ENCODE results near the gene LGI4.
A peak's percentile ranks its signal among the peaks of the same experiment; 100 is the strongest.
"Not testable (repeated sequence)": the region's sequence is repeated elsewhere in the genome, so short reads cannot be mapped to it uniquely, and the experiment has no call there.

Gene LGI4

DNA sequence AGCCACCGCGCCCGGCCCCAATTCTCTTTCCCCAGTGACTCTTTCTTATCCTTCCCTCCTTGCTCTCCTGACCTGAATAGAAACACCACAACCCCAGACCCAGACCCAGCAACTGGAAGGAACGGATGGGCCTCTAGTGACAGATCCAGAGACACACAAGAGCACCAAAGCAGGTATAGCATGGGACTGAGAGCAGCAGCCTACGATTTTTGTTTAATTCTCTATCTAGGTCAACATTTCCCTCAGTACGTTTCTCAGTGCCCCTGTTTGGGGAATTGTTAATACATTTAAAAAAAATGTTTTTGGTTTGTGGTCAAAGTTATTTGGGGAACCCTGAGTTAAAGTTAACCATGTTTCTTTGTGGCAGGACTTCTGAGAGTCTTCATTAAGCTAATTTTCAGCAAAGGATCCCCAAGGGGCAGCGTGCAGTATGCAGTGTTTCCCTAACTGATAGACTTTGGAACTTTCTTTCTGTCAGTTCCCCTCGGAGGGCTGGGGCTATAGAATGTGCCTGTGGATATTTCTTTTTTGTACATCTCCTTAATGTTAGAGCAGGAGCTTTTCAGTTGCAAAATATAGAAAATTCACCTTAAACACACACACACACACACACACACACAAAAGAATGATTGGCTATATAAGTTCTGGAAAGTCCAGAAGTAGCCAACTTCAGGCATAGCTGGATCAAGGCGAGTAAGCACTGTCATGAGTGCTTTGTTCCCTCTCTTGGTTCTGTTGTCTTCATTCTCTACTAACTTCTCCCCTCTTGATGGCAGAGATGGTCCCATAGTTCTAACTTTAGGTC, 26.0 kb upstream of the LGI4 start:
- DNase-seq: no peak

DNA sequence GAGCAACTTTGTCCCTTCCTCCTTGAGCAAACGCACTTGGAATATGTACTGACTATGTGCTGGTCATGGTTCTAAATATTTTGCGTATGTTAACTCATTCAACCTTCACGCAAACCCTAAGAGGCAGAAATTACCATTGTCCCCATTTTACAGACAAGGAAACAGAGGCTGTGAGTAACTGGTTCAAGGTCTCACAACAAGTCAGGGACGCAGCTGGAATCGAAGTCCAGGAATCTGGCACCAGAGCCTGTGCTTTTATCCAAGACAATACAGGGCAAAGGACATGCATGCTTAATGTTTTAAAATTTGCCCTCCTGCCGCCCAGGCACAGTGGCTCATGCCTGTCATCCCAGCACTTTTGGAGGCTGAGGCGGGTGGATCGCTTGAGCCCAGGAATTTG, 24.7 kb upstream of the LGI4 start:
- no peak for DNase-seq

DNA sequence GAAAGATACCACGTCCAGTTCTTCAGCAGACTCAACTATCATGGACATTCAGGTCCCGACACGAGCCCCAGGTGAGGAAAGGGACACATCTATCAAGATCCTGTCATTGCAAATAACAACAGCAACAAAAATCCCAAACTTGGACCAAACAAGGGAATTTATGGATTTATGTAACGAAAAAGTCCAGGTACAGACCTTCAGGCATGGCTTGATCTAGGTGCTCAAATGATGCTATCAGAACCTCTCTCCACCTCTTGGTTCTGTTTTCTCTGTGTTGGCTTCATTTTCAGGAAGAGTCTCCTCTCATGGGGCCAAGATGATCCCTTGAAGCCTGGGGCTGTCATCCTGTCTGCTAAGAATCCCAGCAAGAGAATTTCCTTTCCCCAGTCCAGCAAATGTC, 22.6 kb upstream of the LGI4 start:
- no peak for DNase-seq

DNA sequence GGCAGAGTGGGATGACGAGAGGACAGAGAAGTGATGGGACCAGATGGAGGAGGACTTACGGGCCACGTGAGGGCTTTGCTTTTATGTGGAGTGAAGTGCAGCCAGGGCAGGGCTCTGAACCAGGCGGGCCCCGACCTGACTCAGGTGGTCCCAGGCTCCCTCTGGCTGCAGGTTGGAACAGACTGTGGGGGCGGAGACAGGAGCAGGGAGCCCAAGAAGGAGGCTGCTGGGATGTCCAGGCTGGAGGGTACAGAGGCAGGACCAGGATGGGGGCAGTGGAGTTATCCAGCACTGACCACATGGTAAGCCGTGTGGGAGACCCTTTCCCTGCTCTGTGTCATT, 21.8 kb upstream of the LGI4 start:
- no peak for DNase-seq

DNA sequence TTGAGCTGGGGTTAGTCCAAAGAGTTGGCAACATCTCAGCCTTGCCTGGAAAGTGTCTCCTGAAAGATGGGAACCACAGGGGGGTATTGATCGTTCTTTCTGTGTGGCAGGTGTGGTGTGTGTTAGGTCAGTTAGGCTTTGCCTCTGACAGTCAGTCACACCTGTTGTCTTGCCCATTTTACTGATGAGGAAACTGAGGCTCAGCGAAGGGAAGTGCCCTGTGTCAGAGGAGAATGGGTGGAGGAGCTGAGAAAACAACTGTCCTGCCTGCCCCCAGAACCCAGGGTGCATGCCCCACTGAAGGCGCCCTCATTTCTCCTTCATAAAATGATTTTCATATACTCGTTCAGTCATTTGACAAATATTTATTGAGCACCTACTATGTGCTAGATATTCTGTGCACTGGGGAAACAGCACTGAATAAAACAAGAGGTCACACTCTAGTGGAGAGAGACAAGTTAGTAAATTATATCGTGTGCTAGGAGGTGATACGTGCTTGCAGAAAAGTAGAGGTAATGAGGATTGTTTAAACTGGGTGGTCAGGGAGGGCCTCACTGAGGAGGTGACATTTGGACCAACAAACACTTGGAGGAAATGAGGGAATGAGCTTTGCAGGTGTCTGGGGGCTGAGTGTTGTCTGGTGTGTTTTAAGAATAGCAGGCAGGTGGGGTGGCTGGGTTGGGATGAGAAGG, 21.3 kb upstream of the LGI4 start:
- no peak for DNase-seq

DNA sequence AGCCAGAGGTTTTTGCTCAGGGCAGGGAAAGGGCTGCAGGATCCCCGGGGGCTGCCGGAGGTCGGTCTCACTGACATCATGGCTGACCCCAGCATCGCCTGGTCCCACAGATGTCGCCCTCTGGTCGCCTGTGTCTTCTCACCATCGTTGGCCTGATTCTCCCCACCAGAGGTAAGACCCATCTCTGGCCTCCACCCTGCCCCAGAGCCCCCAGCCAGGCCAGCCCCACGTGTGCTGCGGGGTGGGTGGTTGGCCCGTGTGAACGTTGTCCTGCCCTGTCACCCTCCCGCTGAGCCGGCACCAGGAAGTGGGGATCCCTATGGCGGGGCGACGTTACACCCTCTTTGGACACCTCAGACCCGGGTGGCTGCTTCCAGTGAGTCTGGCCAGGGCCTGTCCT, 20.6 kb upstream of the LGI4 start:
- DNase-seq: peak; percentile 25

DNA sequence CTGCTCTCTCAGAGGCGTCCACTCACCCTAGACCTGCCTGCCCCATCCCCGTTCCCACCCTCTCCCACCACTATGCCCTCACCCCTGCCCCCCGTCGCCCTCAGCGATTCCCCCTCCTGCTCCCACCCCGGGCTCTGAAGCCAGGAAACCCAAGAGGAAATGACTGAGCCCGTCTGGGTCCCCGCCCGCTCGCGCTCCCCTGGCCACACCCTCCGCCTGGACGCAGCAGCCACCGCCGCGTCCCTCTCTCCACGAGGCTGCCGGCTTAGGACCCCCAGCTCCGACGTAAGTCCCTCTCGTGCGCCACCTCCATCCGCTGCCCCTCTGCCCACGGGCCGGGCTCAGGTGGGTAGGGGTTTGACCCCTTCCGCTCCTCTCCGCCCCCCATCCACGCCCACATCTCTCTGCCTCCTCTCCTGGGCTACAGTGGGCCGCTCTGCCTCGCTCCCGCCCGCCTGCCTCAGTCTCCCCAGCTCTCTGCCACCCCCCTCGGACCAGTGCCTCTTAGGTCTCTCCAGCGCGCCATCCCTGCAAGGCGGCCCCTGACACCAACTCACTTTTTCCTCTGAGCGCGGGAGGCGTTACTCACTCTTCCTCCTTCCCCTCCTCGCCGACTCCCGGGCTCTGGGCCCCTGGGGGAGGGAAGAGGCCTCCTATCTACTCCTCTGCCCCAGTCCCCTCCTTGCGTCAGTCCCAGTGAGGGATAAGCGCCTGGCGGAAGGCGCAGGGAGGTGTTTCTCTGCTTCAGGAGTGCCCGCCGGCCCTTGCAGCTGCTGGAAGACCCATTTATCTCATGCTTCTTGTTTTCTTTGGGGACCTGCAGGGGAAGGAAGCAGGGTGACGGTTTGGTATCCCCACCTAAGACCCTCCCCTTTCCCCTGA, 19.9 kb upstream of the LGI4 start, which contains the start of gene FXYD5:
FXYD5 (plus strand) TSS at position 211 of the 882 bp plus-strand sequence. CDS start 816 bp downstream, outside the sequence.
- DNase-seq: peak; percentile 76

DNA sequence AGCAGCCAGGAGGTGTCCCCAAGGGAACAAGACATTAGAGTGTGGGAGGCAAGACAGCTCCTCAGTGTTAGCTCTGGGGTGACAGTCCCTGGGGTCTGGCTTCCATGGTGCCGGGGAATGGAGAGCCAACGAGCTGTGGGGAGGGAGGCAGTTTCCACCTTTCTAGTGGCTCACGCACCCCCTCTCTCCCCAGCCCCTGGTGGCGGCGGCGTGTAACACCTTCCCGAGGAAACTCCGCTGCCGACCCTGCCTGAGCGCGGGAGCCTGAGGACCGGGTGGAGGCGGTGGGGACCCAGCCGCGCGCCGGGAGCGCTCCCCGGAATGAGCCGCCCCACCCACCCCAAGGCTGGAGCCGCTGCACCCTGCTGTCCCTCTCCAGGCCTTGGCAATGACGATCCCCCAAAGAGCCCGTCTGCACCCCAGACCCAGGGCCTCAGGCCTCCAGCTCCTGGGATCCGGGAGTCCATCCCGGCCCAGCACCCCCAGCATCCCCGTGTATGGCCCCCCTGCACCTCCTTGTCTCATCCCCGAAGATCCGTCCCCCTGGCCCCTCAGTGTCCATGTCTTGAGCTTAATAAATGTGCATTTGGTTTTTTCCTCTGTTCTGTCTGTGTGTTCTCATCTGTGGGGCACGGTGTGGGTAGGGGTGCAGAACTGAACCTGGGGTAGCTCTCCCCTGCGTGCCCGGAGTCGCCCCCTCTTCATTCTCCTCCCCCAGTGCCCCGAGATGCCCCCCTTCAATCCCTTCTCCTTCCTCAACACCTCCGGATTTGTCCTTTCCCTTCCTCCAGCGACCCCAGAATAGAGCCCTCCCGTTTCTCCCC, 19.1 kb upstream of the LGI4 start:
- DNase-seq: peak; percentile 81

DNA sequence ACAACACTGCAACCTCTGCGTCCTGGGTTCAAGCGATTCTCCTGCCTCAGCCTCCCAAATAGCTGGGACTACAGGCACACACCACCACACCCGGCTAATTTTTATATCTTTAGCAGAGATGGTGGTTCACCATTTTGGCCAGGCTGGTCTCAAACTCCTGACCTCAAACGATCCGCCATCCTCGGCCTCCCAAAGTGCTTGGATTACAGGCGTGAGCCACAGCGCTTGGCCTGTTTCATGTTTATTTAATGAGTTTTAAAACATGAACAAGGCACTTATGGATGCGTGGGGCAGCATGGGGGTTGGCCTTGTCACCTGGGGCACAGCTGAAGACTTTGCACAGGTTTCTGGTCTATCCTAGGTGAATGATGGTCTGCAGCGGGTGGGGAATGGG, 18.3 kb upstream of the LGI4 start:
- DNase-seq: not testable (repeated sequence)

DNA sequence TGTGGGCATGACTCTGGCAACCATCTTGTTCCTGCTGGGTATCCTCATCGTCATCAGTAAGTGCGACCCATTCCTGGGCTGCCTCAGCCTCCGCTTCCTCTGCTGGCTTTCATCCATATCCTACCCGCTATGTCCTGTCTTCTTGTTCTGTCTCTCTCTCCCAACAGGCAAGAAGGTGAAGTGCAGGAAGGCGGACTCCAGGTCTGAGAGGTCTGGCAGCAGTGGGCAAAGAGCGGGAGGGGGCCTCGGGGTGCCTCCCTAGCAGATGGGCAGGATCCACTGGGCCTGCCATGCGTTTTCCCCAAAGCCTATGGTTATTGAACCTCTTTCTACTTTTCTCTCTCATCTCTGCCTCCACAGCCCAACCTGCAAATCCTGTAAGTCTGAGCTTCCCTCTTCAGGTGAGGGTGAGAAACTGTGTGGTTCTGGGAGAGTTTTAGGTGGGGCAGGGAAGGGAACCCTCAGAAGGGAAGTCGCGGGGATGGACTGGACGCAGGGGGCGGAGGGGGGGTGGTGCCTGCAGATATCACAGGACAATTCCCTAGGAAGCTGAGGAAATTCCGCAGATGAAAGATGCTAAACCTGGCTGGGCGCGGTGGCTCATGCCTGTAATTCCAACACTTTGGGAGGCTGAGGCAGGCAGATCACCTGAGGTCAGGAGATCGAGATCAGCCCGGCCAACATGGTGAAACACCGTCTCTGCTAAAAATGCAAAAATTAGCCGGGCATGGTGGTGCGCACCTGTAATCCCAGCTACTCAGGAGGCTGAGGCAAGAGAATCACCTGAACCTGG, 16.6 kb upstream of the LGI4 start:
- no peak for DNase-seq

DNA sequence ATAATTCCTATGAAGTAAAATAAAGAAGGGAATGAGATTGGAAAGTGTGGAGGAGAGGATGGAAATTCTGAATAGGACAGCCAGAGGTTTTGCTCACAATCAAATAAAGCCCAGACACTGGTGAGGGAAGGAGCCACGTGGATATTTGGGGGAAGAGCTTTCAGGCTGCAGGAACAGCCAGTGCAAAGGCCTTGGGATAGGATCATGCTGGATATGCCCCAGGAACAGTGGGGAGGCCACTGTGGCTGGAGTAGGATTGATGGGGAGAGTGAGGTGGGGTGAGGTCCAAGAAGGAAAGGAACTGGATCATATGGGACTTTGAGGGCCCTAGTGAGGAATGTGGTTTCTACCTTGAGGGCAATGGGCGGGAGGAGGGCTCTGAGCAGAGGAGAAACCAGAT, 15.6 kb upstream of the LGI4 start:
- DNase-seq: no peak

DNA sequence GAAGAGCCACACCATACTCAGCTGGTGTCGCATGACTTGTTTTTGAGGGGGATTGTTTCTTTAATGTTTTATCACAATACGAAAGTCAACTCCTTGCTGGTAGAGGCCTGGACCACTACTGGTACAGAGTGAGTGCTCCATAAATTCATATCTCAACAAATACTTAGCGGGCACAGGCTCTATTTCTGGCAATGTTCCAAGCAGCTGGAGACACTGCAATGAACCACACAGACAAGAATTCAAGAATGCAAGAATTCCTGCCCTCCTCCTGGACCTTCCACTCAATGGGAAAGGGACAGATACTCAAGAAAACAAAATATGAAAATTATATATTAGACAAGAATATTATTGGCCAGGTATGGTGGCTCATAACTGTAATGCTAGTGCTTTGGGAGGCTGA, 14.6 kb upstream of the LGI4 start:
- DNase-seq: no peak

DNA sequence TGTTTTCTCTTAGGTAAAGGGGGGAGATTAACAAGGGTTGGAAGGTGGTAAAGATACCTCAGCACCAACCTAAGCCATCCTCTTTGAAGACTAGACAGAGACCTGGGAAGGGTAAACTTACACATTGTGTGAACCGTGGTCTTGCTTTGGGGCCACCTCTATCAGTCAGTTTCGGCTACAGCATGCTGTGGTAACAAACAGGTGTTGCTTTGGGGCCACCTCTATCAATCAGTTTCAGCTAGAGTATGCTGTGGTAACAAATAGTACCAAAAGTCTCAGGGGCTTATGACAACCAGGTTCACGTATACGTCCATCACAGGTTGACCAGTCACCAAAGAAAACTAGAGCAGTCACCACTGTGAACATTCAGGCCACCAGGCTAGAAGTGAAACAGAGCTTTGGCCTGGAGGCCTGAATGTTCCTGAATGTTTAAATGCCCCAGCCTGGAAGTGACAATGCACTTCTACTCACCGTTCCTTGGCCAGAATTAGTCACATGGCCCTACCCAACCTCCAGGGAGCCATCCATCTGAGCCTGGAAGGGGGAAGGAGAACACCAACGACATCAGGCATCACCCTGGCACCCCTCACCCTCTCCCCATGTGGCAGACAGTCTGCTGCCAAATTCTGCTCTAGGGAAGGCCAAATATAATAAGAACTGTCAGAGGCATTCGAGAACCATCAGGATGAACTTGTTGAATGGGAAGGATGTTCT, 12.0 kb upstream of the LGI4 start:
- no peak for DNase-seq

DNA sequence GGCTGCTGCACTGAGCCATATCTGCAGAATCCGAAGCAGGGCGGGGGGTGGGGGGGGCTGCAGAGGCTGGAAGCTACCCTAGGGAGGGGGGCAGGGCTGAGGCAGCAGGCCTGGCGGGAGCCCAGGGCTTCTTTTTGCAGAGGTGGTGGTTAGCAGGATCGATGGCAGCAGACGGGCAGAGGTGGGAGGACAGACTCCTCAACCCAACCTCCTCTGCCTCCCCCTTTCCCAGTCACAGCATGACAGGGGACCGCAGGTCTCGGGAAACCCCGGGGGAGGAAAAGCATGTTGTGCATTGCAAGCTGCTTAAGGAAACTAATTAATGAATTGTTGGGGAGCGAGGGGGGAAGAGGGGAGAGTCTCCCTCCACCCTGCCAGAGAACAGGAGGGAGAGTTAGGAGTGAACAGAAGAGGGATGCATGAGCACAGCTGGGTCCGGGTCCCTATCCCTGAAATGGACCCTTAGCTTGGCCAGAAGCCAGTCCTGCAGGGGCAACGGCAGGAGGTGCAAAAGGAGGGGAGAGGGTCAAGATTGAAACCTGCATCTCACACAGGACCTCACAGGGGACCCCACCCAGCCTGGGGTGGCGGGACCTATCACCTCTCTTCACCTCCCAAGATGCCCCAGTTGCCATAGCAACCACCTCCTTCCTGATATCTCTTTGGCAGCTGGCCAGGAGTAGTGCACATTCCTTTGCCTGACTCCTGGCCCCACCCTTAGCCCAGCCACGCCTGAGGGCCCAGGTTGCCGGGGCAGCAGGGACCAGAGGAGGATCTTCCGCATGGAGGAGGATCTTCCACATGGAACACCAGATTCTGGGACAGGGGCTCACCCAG, 10.0 kb upstream of the LGI4 start:
- peak; percentile 67 for DNase-seq

DNA sequence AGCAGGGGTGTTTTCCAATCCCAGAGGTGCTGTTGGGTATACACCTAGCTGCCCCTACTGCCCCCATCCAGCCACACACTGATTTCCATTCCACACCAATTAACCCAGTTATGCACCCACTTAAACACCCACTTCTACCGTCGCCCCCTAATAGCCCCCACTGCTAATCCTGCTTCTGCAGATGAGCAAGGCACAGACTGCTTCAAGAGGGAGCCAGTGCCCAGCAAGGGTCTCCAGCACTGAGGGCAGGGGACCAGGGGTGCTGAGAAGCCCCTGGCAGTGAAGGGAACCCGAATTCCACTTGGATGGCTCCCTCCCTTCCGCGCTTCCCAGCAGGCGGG, 9.4 kb upstream of the LGI4 start:
- DNase-seq: no peak

DNA sequence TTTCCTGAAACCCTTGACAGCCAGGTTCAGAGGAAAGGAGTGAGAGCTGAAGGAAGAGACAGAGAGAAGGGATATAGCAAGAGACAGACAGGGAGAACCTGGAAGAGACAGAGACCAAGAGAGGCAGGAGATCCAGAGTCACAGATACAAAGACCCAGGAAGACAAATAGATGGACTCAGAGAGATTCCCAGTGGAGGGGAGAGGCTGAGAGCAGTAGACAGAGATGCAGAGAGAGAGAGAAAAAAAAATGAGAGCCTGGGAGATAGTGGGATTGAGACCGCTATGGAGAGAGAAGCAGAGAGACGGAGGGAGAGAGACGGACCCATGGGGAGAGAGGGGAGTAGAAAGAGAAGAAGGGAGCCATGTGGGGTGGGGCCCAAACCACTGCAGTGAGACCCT, 9.0 kb upstream of the LGI4 start:
- DNase-seq: no peak

DNA sequence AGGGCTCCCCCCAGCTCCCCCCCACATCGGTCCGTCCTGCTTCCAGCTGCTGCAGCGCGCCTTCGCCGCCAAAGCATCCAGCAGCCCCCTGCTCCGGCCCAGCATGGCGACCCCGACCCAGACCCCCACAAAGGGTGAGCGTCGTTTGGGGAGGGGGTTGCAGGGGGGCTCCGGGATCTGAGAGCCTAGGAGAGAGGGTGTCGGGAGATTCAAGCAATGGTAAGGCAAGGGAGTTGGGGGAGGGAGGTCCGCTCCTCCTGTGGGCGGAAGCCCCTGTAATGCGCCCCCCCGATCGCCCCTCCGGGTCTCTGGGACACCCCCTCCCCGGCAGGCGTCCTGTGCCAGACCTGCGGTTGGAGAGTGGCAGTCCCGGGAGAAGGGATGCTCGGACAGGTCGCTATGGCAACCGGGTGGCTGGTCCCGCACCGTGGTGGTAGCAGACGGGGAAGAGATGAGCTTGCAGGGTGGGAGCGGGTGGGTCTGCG, 8.4 kb upstream of the LGI4 start, which contains the start of gene FXYD7:
FXYD7 (plus strand) TSS at position 25 of the 485 bp plus-strand sequence; CDS start at position 104, 79 bp downstream.
- no peak for DNase-seq

DNA sequence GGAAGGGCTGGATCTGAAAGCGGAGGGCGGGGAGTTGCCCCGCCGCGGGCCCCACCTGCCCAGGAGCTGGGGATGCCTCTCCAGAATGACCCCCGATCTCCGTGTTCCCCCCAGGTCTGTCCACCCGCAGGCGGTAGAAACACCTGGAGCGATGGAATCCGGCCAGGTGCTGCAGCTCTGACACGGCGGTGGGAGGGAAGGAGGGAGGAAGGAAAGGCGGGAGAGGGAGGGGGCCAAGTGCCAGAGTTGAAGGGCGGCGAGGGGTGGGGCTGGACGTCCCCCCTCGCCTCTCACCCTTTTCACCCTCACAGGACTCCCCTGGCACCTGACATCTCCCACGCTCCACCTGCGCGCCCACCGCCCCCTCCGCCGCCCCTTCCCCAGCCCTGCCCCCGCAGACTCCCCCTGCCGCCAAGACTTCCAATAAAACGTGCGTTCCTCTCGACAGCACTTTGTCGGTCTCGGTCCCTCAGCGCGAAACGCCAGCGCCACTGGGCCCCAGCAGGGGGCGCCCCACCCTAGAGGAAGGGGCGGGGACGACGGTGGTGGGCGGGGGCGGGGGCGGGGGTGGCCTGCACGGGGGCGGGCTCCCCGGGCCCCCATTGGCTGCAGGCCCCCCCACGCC, 7.9 kb upstream of the LGI4 start:
- DNase-seq: peak; percentile 84

DNA sequence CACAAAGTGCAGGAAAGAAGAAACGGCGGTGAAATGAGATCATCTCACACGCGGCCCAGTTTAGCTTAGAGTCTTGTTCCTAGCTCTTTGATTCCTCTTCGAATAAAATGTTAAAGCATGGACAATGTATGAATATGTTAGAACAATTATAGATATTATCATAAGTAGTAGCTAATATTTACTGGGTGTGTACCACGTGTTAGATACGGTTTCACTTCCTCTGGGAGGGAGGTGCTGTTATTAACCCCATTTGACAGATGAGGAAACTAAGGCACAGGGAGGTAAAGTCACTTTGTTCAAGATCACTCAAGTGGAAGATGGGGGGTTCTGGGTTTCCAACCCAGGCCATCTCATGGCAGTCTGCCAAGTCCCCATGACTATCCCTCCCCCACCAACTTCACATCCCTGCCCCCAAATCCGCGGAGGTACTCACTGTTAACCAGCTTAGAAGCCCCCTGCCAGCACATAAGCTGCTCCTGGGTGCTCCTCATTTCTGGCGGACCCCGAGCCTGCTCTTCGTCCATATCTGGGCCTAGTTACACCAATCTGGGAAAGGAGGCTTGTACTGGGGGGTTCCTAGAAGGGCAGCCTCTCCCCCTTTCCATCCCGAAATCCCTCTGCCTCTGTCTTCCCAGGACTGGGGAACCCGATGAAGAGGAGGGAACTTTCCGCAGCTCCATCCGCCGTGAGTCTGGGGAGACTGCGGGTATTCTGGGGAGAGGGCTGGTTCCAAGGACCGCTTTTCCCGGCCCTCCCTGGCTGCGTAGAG, 7.2 kb upstream of the LGI4 start:
- peak; percentile 20 for DNase-seq

Data from CD4-positive, alpha-beta T cell treated with Interleukin-17A for 1 hour (primary cell).